Activated CD8-positive, alpha-beta T cell treated with anti-CD3 and anti-CD28 coated beads for 36 hours (primary cell): ENCODE measurements around the gene QRICH1. TPM values are rescaled to one million over a fixed set of nuclear protein-coding genes. Genes with fewer than 3 reads are reported as not detected.
A peak's percentile ranks its signal among the peaks of the same experiment; 100 is the strongest.

Experiments used
- ATAC-seq: fragments of 200-7000 bp; cut with Tn5 transposase; one replicate; pipeline ENCODE4 v1.10.0; 2021; ENCODE audit warnings: mild to moderate bottlenecking, moderate library complexity
- CTCF ChIA-PET: fragments of 350-600 bp; sonication (Branson Sonifier 250); formaldehyde crosslinking; loops from one replicate; lab custom pipeline; 2021; ENCODE audit warnings: antibody characterized with exemption; lab: Charles Lee
- POLR2A ChIA-PET: fragments of 350-600 bp; sonication (Branson Sonifier 250); formaldehyde crosslinking; loops from one replicate; lab custom pipeline; 2021; ENCODE audit warnings: antibody characterized with exemption; lab: Charles Lee
- DNase-seq: peaks from one replicate; pipeline ENCODE4 v3.0.0-alpha.2; 2020
- H3K27ac Mint-ChIP-seq: one replicate; pipeline ENCODE4 v1.8.0; 2021; ENCODE audit warnings: mild to moderate bottlenecking, mixed read lengths
- H3K27me3 Mint-ChIP-seq: one replicate; pipeline ENCODE4 v1.8.0; 2021; ENCODE audit warnings: mixed read lengths
- H3K36me3 Mint-ChIP-seq: one replicate; pipeline ENCODE4 v1.8.0; 2021; ENCODE audit warnings: low read depth, mixed read lengths
- H3K4me1 Mint-ChIP-seq: one replicate; pipeline ENCODE4 v1.8.0; 2021; ENCODE audit warnings: low read depth, mixed read lengths
- H3K4me3 Mint-ChIP-seq: one replicate; pipeline ENCODE4 v1.8.0; 2021; ENCODE audit warnings: mild to moderate bottlenecking, moderate library complexity, mixed read lengths
- H3K9me3 Mint-ChIP-seq: one replicate; pipeline ENCODE4 v1.8.0; 2021; ENCODE audit warnings: mixed read lengths
- CTCF ChIP-seq: fragments of 200-600 bp; IDR thresholded peaks from one replicate; pipeline ENCODE4 v1.8.0; 2022; ENCODE audit warnings: antibody characterized with exemption, mild to moderate bottlenecking
- intact Hi-C: fragments of 100-400 bp; cut with micrococcal nuclease; formaldehyde crosslinking; loops from one replicate; pipeline ENCODE4 v1.10.0; 2022
- total RNA-seq, 2 experiments: library from RNA; stranded (reverse); gene quantifications; one replicate each; pipeline ENCODE4 v1.2.3, GENCODE V29; 2021

QRICH1 gene
- total RNA-seq, 2 experiments from 2014 or later: 107 to 112 TPM

GRCh38 chr3:49015765-49016164, 78.1 kb downstream of the QRICH1 start:
- Mint-ChIP-seq H3K27me3 (no peaks in the 10 kb centered on the region), H3K9me3 (no peaks in the 10 kb centered on the region), H3K4me3 (no peak overlapping the region), H3K4me1 (peaks cover 16% of the 10 kb centered on the region), H3K36me3 (peaks cover 23% of the 10 kb centered on the region), H3K27ac (no peak overlapping the region)
- TF ChIP-seq CTCF: no peak
- no peak for ATAC-seq
- DNase-seq: no peak
- POLR2A ChIA-PET: interaction anchor here (1.0 to 12.0 kb wide), 6 partner anchors 8 to 78 kb away, joined by 3 to 200 read pairs (median 14); partner anchors contain the start of genes IMPDH2, NDUFAF3, QRICH1 and WDR6
- intact Hi-C loops: no loop called here
- CTCF ChIA-PET: interaction anchor here (1.1 to 8.6 kb wide), 3 partner anchors 8 to 79 kb away, joined by 3 to 78 read pairs (median 18); partner anchors contain the start of genes P4HTM and WDR6

DNA sequence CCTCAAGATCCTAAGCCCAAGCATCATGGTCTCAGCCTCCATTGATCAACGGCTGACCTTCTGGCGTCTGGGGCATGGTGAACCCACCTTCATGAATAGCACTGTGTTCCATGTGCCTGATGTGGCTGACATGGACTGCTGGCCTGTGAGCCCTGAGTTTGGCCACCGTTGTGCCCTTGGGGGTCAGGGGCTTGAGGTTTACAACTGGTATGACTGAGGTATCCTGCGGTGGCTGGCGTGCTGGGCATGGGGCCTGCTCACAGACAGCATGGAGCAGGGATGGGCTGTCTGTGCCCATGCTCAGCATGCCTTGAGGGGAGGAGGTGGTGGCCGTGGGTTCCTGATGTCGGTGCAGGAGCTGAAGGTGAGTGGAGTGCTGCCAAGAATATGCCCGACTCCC, 78.8 kb downstream of the QRICH1 start:
- Mint-ChIP-seq H3K36me3 (peaks cover 16% of the 10 kb centered on the region), H3K9me3 (no peaks in the 10 kb centered on the region), H3K27ac (no peak overlapping the region), H3K27me3 (no peaks in the 10 kb centered on the region), H3K4me3 (no peak overlapping the region), H3K4me1 (peaks cover 13% of the 10 kb centered on the region)
- ATAC-seq: no peak
- POLR2A ChIA-PET: interaction anchor here (1.0 to 7.9 kb wide), 6 partner anchors 9 to 78 kb away, joined by 3 to 90 read pairs (median 4); partner anchors contain the start of genes IMPDH2, NDUFAF3 and QRICH1
- intact Hi-C loops: no loop called here
- no peak for DNase-seq
- CTCF ChIA-PET: interaction anchor here (0.9 to 8.6 kb wide), 2 partner anchors 24 to 28 kb away, joined by 5 to 78 read pairs; partner anchors contain the start of gene P4HTM
- no peak for TF ChIP-seq CTCF

DNA sequence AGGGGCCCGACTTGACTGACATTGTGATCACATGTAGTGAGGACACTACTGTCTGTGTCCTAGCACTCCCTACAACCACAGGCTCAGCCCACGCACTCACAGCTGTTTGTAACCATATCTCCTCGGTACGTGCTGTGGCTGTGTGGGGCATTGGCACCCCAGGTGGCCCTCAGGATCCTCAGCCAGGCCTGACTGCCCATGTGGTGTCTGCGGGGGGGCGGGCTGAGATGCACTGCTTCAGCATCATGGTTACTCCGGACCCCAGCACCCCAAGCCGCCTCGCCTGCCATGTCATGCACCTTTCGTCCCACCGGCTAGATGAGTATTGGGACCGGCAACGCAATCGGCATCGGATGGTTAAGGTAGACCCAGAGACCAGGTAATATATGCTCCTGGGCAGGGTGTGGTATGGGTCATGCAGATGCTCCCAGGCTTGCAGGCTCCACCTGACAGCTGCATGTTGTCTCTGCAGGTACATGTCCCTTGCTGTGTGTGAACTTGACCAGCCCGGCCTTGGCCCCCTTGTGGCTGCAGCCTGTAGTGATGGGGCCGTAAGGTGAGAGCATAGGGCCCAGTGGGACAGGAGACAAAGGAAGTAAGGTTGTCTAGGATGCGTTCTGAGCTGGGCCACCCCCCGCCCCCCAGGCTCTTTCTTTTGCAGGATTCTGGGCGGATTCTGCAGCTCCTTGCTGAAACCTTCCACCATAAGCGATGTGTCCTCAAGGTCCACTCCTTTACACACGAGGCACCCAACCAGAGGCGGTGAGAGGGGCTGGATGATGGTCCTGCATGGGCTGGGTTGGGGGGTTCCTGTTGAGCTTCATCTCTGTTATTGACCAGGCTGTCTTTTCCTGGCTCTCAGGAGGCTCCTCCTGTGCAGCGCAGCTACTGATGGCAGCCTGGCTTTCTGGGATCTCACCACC, 79.9 kb downstream of the QRICH1 start:
- intact Hi-C loops: no loop called here

DNA sequence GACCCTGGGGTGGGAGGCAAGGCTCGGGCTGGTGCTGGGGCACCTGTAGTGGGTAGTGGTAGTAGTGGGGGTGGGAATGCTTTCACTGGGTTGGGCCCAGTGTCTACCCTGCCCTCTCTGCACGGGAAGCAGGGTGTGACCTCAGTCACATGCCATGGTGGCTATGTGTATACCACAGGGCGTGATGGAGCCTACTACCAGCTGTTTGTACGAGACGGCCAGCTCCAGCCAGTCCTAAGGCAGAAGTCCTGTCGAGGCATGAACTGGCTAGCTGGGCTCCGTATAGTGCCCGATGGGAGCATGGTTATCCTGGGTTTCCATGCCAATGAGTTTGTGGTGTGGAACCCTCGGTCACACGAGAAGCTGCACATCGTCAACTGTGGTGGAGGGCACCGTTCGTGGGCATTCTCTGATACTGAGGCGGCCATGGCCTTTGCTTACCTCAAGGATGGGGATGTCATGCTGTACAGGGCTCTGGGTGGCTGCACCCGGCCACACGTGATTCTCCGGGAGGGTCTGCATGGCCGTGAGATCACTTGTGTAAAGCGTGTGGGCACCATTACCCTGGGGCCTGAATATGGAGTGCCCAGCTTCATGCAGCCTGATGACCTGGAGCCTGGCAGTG, 80.6 kb downstream of the QRICH1 start:
- H3K4me3 Mint-ChIP-seq: no peak overlapping the region
- intact Hi-C loops: no loop called here
- H3K36me3 Mint-ChIP-seq: peaks cover 19% of the 10 kb centered on the region
- no peaks in the 10 kb centered on the region for H3K9me3 Mint-ChIP-seq
- H3K4me1 Mint-ChIP-seq: peaks cover 13% of the 10 kb centered on the region
- no peak for ATAC-seq
- DNase-seq: no peak
- H3K27ac Mint-ChIP-seq: no peak overlapping the region
- no peaks in the 10 kb centered on the region for H3K27me3 Mint-ChIP-seq
- POLR2A ChIA-PET: interaction anchor here (1.3 to 7.9 kb wide), 5 partner anchors 11 to 69 kb away, joined by 3 to 90 read pairs (median 6); partner anchors contain the start of genes IMPDH2 and NDUFAF3
- CTCF ChIA-PET: interaction anchor here (0.5 to 8.6 kb wide), 7 partner anchors 9 to 26 kb away, joined by 3 to 78 read pairs (median 4); partner anchors contain the start of genes IMPDH2, NDUFAF3 and P4HTM
- TF ChIP-seq CTCF: no peak

More for the DNA sequence above, 79.9 kb downstream of the QRICH1 start:
- no peak overlapping the region for H3K4me3 Mint-ChIP-seq
- H3K27ac Mint-ChIP-seq: no peak overlapping the region
- ChIA-PET POLR2A (interaction anchor here (0.6 to 7.9 kb wide), 6 partner anchors 10 to 159 kb away, joined by 3 to 90 read pairs (median 6); partner anchors contain the start of genes IMPDH2 and NDUFAF3), CTCF (interaction anchor here (0.5 to 8.6 kb wide), 10 partner anchors 8 to 26 kb away, joined by 3 to 78 read pairs (median 4); partner anchors contain the start of genes IMPDH2, NDUFAF3 and P4HTM)
- DNase-seq (peak; percentile 67), ATAC-seq (peak; percentile 51)
- peaks cover 11% of the 10 kb centered on the region for H3K4me1 Mint-ChIP-seq
- H3K9me3 Mint-ChIP-seq: no peaks in the 10 kb centered on the region
- H3K36me3 Mint-ChIP-seq: peaks cover 18% of the 10 kb centered on the region
- H3K27me3 Mint-ChIP-seq: no peaks in the 10 kb centered on the region
- peak; percentile 45 for TF ChIP-seq CTCF
